ENCODE measurements around the gene PDE2A. TPM values are rescaled to one million over a fixed set of nuclear protein-coding genes. Genes with fewer than 3 reads are reported as not detected.

PDE2A gene
- total RNA-seq, 1 donor from 2014 or later = 0.82 TPM

GRCh38 chr11:72587696-72588095, 86.5 kb downstream of the PDE2A start:
- Mint-ChIP-seq H3K27ac (ENCODE audit: unreplicated experiment) (no peak overlapping the region), H3K4me3 (ENCODE audit: unreplicated experiment) (no peak overlapping the region)
- FAIRE-seq = no peak

GRCh38 chr11:72586321-72587090, 87.7 kb downstream of the PDE2A start:
- Histone ChIP-seq H3K36me3 (ENCODE audit: insufficient read depth, low read length) (no peaks in the 10 kb centered on the region), H3K4me3 (ENCODE audit: insufficient read depth, low read depth, low read length) (no peak overlapping the region), H3K27me3 (ENCODE audit: insufficient read depth, low read length) (peaks cover 55% of the 10 kb centered on the region), H3K79me2 (ENCODE audit: insufficient read depth, low read length) (no peaks in the 10 kb centered on the region), H3K9me3 (ENCODE audit: insufficient read depth, low read depth, low read length) (no peaks in the 10 kb centered on the region), H3K4me1 (ENCODE audit: insufficient read depth, low read length) (no peaks in the 10 kb centered on the region), H3K4me2 (ENCODE audit: low read length) (no peak overlapping the region), H3K9ac (ENCODE audit: low read length) (no peak overlapping the region), H3K27ac (ENCODE audit: low read depth, low read length) (no peak overlapping the region), H2AFZ (ENCODE audit: low read depth, low read length) (no peak overlapping the region), H4K20me1 (ENCODE audit: insufficient read depth, low read length) (peaks cover 5% of the 10 kb centered on the region)
- Mint-ChIP-seq H3K36me3 (ENCODE audit: low read depth, unreplicated experiment) (peaks cover 2% of the 10 kb centered on the region), H3K4me1 (ENCODE audit: low read depth, unreplicated experiment) (no peaks in the 10 kb centered on the region), H3K9me3 (ENCODE audit: unreplicated experiment) (peaks cover 4% of the 10 kb centered on the region), H3K4me3 (ENCODE audit: unreplicated experiment) (no peak overlapping the region), H3K27ac (ENCODE audit: unreplicated experiment) (no peak overlapping the region), H3K27me3 (ENCODE audit: low read depth, unreplicated experiment) (peaks cover 84% of the 10 kb centered on the region)
- FAIRE-seq (no peak), DNase-seq (ENCODE audit: low read depth) (no peak)
- TF ChIP-seq CTCF (IDR thresholded peaks at IDR 0.05; ENCODE audit: insufficient read depth, low read depth, low read length) (no peak), EZH2 (IDR thresholded peaks at IDR 0.05; ENCODE audit: insufficient read depth, low read length) (no peak)

More at GRCh38 chr11:72587696-72588095, 86.5 kb downstream of the PDE2A start:
- no peak overlapping the region for H3K4me2 ChIP-seq (ENCODE audit: low read length)
- H3K9ac ChIP-seq (ENCODE audit: low read length) = no peak overlapping the region
- no peaks in the 10 kb centered on the region for H3K4me1 Mint-ChIP-seq (ENCODE audit: low read depth, unreplicated experiment)
- H3K36me3 Mint-ChIP-seq (ENCODE audit: low read depth, unreplicated experiment) = peaks cover 1% of the 10 kb centered on the region
- H3K36me3 ChIP-seq (ENCODE audit: insufficient read depth, low read length) = no peaks in the 10 kb centered on the region
- H3K4me3 ChIP-seq (ENCODE audit: insufficient read depth, low read depth, low read length) = no peak overlapping the region
- no peak overlapping the region for H2AFZ ChIP-seq (ENCODE audit: low read depth, low read length)
- TF ChIP-seq CTCF (IDR thresholded peaks at IDR 0.05; ENCODE audit: insufficient read depth, low read depth, low read length) = no peak
- TF ChIP-seq EZH2 (IDR thresholded peaks at IDR 0.05; ENCODE audit: insufficient read depth, low read length) = no peak
- H3K79me2 ChIP-seq (ENCODE audit: insufficient read depth, low read length) = no peaks in the 10 kb centered on the region
- H3K4me1 ChIP-seq (ENCODE audit: insufficient read depth, low read length) = no peaks in the 10 kb centered on the region
- no peak overlapping the region for H3K27ac ChIP-seq (ENCODE audit: low read depth, low read length)
- H3K9me3 ChIP-seq (ENCODE audit: insufficient read depth, low read depth, low read length) = no peaks in the 10 kb centered on the region
- no peaks in the 10 kb centered on the region for H3K9me3 Mint-ChIP-seq (ENCODE audit: unreplicated experiment)
- peaks cover 66% of the 10 kb centered on the region for H3K27me3 ChIP-seq (ENCODE audit: insufficient read depth, low read length)
- peaks cover 9% of the 10 kb centered on the region for H4K20me1 ChIP-seq (ENCODE audit: insufficient read depth, low read length)
- DNase-seq (ENCODE audit: low read depth) = no peak
- H3K27me3 Mint-ChIP-seq (ENCODE audit: low read depth, unreplicated experiment) = peaks cover 84% of the 10 kb centered on the region

- Mint-ChIP-seq H3K4me1 (ENCODE audit: low read depth, unreplicated experiment) (no peaks in the 10 kb centered on the region), H3K36me3 (ENCODE audit: low read depth, unreplicated experiment) (peaks cover 2% of the 10 kb centered on the region), H3K4me3 (ENCODE audit: unreplicated experiment) (no peak overlapping the region), H3K9me3 (ENCODE audit: unreplicated experiment) (peaks cover 5% of the 10 kb centered on the region), H3K27ac (ENCODE audit: unreplicated experiment) (no peak overlapping the region), H3K27me3 (ENCODE audit: low read depth, unreplicated experiment) (peaks cover 83% of the 10 kb centered on the region)
- Histone ChIP-seq H3K9me3 (ENCODE audit: insufficient read depth, low read depth, low read length) (no peaks in the 10 kb centered on the region), H3K27me3 (ENCODE audit: insufficient read depth, low read length) (peaks cover 48% of the 10 kb centered on the region), H3K4me1 (ENCODE audit: insufficient read depth, low read length) (no peaks in the 10 kb centered on the region), H3K36me3 (ENCODE audit: insufficient read depth, low read length) (no peaks in the 10 kb centered on the region), H3K9ac (ENCODE audit: low read length) (no peak overlapping the region), H3K4me2 (ENCODE audit: low read length) (no peak overlapping the region), H3K27ac (ENCODE audit: low read depth, low read length) (no peak overlapping the region), H2AFZ (ENCODE audit: low read depth, low read length) (no peak overlapping the region), H3K79me2 (ENCODE audit: insufficient read depth, low read length) (no peaks in the 10 kb centered on the region), H4K20me1 (ENCODE audit: insufficient read depth, low read length) (peaks cover 5% of the 10 kb centered on the region), H3K4me3 (ENCODE audit: insufficient read depth, low read depth, low read length) (no peak overlapping the region)
- FAIRE-seq (no peak), DNase-seq (ENCODE audit: low read depth) (no peak)
- TF ChIP-seq CTCF (IDR thresholded peaks at IDR 0.05; ENCODE audit: insufficient read depth, low read depth, low read length) = peak; percentile 81
- no peak for TF ChIP-seq EZH2 (IDR thresholded peaks at IDR 0.05; ENCODE audit: insufficient read depth, low read length)
Measured at GRCh38 chr11:72585762-72586311, 88.4 kb downstream of the PDE2A start.

All from astrocyte (in vitro differentiated cells and primary cell).